NCI-H524 (cell line): ENCODE measurements around the gene EML1.

Experiments
- DNase-seq, 2 experiments: peaks; one replicate each; lab custom pipeline; 2025; lab: John Stamatoyannopoulos, UW

EML1 gene

DNA sequence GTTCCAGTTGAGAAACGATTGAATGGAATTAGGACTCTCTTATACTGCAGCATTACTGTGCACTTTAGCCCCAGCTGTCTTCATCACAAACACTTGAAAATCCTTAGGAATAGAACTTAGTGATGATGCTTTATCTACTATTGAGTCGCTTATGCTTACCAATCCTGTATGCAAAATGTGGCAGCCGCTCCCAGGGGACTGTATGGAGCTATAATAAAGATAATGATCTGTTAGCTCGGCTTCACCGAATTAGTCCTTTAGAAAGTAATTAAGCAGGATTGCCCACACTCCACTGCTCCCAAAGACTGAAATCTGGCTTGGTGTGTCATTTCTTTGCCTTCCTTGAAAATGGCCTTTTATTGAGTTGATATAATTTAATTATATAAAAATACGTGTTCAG lies 10.6 kb downstream of the EML1 start:
- peak; percentile 97 to 99 for DNase-seq

DNA sequence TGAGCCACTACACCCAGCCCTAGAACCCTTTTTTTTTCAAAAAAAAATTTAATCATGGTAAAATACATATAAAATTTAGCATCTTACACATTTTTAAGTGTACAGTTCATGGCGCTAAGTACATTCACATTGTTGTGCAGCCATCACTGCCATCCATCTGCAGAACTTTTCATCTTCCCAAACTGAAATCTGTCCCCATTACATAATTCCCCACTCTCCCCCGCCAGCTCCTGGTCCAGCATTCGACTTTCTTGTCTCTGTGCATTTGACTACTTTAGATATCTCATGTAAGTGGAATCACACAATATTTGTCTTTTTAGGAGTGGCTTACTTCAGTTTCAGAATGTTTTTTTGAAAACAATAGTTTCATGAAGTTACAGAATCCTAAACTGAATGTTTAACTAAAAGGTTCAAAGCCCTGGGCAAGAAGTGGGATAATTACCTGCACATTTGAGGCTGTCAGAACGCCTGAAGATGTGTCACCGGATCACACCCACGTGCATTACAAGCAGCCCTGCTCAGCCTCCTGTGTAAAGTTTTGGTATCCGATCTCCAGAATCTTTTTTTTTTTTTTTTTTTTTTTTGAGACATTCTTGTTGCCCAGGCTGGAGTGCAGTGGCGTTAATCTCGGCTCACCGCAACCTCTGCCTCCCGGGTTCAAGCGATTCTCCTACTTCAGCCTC lies 12.7 kb downstream of the EML1 start:
- DNase-seq, result no peak

DNA sequence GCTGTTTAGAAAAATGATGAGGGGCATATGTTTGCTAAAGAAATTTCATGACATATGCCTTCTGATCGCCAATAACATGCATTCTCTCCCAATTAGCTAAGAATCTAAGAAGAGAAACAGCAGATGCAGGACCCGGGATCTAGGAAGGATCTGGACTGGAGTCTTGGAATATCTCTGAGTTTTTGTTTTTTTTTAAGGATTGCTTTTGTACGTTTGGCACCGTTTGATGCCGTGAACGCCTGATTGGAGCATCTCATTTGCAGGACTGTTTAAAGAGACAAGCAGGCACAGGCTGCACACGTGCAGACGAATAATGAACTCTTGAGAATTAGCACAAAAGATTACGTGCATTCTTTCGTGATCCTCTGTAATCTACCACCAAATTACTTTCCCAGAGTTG lies 13.6 kb downstream of the EML1 start:
- DNase-seq, result peak; percentile 58 to 80

DNA sequence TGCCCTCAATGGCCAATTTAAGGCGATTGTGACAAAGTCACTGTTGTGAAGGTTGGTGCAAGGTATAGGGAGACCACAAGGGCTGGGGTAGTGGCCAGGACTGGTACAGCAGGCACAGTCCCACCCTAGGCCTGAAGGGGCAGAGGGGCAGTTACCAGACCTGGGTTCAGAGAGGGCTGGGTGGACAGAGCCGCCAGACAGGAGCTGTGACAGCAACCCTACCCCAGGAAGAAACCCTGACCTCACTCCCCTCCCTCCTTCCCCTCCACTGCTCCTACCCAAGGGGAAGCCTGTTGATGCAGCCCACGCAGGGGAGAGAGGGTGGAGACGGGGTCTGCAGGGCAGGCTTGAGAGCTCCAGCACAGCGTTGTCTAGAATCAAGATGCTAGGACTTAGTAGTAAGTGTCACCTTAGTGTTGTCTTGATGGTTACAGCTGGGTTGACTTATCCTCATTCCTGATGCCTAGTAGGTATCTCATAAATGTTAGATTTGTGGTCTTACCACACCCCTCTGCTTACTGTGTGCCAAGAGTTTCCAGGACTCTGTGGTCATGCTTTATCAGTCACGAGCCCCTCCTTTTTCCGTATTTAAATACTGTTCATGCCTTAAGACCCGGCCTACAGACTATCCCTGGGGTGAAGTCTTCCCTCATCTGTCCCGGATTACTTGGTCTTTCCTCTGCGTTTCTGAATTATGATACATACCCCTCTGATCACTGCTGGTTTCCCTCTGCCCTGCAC lies 14.4 kb downstream of the EML1 start:
- DNase-seq, result peak in 1 of 2 experiments; percentile 45

DNA sequence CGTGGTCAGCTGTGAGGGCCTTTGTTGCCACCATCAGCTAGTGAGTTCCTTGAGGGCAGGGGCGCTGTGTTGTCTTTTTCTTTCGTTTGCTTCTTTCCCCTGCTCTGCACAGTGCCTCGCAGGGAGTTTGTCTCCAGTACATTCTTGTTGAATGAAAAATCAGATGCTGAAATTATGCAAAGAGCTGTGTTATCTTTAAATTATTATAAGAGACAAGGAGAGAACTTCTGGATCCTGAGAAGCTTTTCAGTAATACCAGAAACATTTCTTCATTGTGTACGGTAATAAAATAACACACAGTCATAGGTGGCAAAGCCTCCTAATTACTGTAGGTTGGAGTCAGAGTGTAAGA lies 14.9 kb downstream of the EML1 start:
- DNase-seq, result no peak

DNA sequence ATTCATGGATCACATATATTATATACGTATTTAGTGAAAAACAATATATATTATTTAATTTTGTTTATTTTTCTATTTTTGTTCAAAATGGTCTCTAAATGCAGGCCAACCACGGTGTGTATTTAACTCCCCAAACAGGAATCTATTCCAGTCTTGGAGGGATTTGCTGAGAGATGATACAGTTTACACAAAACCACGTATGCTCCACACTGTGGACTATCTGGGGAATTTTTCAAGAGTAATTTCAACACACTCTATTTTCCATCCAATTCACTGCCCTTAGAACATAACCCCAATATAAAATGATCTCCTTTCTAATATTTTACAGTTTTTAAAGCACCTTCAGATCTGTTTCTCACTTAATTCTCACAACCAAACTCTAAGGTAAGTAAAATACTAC lies 15.3 kb downstream of the EML1 start:
- DNase-seq, result no peak

DNA sequence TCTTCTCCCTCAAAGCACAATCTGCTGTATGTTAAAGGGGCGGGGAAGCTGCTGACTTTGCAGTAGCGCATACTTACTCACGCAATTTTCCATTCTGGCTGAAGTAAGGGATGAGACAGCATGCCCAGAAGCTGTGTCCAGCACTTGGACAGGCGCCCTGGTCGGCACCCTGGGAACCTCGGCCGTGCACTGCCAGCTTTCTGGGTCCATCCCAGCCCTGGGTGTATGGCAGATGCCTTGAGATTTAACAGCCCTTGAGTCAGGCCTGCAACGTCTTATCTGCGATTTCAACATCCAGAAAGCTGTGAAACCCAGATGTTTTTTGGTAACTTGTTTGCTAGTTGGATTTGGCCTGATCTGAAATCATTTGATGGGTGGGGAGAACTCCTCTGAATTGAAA lies 16.1 kb downstream of the EML1 start:
- peak in 1 of 2 experiments; percentile 71 for DNase-seq

DNA sequence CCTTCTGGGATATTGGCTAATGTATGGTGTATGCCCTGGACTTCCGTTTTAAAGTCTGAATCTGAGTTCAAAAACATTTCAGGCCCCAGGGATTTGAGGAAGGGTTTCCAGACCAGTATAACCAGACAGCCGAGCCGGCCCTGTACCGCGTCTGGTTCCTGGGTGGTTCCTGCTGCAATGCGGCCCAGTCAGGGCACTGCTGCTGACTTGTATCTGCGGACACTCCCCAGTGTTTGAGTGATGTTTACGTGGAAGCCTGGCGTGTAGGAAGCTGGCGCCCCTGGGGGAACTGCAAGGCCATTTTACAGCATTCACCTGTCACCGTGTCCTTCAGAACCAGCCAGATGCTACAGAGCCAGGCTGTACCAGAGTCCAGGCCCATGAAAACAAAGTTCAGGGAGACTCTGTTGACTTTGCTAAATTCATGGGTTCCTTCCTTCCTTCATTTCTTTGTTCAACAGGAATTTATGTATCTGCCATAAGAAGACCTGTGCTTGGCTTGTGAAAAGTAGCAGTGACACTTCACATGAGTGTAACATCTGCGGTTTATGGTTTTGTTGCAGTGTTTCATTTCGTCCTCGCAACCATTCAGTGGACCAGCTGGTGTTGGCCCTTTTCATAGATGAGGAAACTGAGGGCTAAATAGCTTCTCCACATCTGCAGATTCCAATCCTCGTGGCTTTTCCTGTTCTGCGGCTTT lies 16.8 kb downstream of the EML1 start:
- DNase-seq, result no peak

DNA sequence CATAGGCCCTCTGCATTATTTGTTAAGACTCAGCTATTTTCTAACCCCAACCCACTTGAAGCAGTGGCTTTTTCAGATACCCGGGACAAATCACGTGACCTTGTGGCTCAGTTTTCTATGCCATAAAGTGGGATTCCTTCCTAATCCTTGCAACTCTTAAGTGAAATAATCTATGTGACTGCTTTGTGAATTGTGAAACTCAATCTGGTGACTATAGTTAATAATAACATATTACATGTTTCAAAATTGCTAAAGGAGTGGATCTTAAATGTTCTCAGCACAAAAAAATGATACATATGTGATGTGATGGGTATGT lies 17.3 kb downstream of the EML1 start:
- no peak for DNase-seq

DNA sequence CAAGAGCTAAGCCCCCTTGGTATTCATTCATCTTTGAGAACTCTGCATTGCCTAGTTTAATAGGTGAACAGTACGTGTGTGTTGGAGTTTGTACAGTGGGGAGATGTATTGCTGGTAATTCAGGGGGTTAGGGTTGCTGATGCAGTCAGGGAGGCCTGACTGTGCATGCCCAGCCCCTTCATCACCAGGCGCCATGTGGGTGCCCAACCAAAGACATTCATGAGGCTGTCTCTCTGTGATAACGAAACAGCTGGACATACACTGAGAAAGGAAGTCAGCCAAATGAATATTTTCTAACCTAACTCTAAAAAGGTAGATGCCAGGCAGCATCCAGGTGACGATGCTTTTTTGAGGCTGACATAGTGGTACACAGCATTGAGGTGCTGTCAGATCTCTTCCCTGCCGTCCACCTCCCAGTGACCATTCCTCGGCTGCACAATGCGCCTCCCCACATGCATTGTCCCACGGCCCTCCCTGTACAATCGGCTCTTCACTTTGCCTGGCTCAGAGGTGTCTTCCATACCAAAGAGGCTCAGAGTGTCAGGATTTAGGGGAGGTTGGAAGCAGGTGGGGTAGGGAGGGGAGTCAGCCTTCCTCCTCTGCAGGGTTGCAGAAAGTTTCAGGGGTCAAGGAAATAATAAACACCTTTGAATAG lies 19.0 kb downstream of the EML1 start:
- no peak for DNase-seq

DNA sequence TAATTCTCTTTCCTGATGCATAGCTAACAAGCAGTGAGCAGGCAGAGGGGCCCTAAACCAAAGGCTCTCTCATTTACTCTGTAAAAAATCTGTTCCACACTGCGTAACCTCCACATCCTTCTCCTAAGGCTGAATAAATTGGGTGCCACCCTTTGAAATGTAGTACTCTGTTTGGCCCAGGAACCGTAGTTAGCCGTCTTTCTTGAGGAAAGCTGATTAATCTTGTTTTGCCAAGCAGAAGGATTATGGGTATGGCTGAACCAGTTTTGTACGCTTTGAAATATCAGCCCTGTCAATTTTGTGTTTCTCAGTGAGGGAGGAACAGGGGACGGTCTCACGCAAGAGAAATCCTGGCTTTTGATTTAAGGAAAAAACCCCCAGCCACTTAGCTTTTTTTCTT lies 19.7 kb downstream of the EML1 start:
- DNase-seq, result no peak

DNA sequence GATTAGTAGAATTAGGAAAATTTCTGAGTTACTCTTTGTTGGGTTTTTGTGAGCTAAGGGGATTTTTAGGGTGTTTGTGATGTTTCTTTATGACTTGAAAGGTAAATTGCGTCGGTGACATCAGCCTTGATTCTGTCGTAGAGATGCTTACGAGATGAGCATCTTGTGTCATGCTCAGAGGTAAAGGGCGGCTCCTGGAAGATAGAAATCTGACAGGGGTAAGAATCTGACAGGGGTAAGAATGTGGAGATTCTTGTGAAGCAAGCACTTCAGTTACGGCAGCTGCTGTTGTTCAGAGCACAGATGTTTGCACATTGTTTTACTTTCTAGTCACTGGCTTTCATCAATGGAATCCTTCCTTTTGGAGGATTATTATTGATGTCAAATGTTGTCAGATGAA lies 22.5 kb downstream of the EML1 start:
- peak in 1 of 2 experiments; percentile 31 for DNase-seq

DNA sequence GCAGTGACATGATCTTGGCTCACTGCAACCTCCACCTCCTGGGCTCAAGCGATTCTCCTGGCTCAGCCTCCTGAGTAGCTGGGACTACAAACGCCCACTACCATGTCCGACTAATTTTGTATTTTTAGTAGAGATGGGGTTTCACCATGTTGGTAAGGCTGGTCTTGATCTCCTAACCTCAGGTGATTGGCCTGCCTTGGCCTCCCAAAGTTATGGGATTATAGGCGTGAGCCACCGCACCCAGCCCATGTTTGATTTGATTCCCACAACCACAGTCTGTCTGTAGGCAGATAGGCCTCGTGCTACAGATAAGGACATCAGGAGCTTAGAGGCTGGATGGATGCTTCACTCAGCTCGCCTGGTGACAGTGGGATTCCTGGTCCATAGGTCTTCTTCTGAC lies 23.0 kb downstream of the EML1 start:
- DNase-seq, result no peak

DNA sequence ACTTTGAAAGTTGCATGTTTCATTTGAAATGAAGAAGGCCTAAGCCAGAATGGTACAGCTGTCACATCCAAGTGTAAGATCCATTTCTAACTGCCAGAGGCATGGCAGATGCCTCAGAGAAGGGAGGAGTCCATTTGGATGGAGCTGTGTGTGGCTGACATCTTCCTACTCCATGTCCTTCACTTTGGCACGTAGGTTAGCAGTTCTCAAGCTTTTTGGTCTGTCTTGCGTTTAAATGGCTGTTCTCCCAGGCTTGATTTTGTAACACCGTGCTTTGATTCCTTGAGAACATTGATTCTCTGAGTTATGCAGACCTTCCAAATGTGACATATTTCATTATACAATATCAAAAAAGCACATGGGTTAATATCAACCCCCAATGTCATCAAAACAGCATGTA lies 23.4 kb downstream of the EML1 start:
- no peak for DNase-seq

DNA sequence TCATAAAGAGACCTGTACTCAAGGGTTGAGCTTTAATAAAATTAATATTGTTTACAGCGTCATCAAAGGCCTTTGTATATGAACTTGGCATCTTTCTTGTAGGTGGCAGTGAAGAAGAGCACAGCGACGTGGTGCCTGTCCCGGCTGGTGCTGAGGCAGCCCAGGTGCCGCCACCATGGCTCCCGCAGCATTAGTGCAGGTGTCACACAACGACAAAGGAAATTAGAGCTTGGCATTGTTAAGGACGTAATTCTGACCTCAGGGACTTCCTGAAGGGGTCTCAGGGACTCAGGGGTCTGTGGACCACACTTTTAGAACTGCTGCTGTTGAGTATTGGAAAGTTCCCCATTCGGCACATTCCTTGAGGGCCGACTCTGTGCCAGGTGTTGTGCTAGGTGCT lies 24.1 kb downstream of the EML1 start:
- DNase-seq, result no peak

DNA sequence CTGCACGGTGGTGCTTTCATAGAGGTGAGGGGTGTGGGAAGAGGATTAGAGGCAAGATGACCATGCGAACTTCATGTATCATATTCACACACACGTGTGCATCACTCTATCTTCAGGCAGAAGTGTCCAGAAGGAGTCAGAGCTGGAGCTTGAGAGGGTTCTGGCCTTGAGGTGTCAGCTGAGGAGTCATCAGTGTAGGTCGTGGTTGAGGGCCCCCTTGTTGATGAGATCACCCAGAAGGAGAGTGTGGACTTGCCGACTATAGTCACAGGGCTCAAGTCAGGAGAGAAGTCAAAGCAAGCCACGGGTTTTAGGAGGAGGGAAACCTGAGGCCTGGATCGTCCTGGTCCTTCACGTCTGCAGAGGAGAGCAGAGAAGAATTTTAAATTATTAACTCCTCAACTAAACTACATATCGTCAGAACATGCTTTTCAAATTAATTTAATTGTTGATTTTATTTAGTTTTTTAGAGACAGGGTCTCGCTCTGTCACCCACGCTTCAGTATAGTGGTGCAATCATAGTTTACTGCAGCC lies 25.4 kb downstream of the EML1 start:
- no peak for DNase-seq

DNA sequence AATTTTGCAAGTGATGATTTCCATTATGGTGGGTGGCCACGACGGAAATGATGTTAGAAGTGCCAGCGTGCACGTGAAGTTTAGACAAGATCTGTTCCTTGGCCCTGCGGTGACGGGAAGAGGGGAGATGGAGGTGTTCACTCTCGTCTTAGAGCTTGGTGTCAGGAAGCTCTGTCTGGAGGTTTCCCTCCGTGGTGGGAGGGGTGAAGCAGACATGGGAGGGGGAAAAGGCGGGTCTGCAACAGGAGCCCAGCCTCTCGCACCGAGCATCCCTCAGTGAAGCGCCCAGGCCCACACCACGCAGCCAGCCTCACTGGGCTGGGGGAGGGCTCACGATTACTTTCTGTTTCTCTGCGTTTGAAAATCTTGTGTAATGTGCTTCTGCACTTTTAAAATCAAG lies 26.3 kb downstream of the EML1 start:
- no peak for DNase-seq

DNA sequence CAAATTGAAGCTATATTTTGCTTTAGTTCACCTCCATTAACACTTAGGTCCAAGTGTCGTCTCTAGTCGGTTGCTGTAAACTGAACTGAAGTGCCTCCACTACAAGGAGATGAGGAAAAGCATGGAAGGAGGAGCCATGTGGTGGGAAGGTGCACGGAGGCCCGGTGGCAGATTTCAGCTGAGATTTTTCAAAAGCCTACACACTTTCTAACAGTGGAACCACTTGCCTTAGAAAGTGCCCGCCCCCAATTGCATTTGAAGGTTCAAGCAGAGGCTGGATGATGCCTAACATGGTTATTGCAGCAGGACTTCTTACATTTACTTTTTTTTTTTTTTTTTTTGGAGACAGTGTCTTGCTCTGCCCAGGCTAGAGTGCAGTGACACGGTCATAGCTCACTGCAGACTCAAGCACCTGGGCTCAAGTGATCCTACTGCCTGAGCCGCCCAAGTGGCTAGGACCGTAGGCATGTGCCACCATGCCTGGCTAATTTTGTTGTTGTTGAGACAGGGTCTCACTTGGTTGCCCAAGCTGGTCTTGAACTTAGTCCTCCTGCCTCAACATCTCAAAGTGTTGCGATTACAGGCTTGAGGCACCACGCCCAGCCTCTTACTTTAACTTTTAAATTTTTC lies 27.6 kb downstream of the EML1 start:
- no peak for DNase-seq

DNA sequence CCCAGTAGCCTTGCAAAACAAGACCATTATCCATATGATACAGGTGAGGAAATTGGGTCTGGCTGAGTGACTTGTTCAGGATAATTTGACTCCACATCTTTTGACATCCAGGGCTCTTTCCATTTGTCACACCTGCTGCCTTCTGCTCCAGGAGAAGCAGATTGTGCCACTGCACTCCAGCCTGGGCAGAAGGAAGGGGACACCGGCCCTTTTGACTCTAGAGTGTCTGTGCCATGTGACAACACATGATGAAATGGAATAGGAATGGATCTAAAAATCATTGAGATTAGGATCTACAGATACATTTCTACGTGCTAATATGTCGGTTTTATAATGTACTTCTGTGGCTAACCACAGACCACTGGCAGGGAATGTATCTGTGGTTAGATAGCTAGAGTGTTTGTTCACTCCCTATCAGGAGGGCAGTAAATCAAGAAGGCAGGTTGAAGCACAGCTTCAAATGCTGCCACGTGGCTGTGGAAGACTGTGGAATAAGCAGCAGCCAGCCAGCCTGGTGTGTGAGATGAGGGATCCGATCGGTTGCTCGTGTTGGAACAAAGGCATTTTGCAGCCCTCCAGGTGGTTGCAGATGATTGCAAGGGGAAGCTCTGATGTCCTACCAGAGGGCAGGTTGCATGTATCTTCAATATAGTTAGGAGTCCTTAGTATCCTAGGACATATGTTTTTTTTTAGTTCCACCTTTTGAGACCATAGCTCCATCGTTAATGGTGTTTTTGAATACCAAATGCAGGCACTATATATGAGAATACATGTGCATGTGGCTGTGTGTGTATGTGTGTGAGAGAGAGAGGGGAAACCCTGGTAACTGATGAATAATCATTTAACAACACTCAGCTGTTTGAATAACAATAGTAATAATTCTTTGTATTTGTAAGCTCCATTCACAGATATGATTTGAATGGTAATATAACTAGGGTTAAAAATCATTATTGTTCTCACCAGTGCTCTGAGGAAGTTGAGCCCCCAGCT lies 28.6 kb downstream of the EML1 start:
- DNase-seq, result peak; percentile 23 to 54

DNA sequence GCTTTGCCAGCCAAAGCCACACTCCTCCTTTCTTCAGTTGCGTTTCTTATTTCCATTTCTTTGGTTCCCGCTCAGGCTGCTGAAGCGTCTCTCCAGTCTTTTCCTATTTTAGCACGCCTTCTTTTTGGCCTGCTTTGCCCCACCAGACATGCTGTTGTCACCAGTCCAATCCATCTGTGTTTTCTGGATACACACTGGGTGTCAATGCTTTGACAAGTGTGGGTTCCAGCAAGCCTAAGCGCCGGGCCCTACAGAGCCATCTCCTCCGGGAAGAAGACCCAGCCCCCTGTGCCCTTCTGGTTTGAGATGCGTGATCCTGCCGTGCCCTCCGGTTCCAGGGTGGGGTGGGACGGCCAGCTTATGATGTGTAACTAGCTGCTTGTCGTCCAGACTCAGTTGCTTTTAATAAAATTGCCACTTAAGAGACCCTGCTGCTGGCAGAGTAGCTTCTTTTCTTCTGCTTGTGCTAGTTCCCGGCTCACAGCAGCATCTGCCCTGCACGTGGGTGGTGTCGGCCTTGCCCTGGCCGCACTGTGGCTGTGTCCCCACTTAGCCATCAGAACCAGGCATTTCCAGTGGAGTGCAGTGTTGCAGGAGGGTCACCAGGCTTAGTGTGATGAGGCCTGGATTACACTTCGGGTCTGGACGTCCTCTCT lies 29.7 kb downstream of the EML1 start:
- DNase-seq, result no peak
